GM21825 (cell line): ENCODE results near the gene MED29.

Experiments used
- ATAC-seq: cut with Tn5 transposase; IDR thresholded peaks from one replicate; pipeline ENCODE4 v1.9.1; 2021; ENCODE audit warnings: mild to moderate bottlenecking, moderate library complexity; ENCODE audit not compliant: unreplicated experiment

The MED29 gene, protein sequence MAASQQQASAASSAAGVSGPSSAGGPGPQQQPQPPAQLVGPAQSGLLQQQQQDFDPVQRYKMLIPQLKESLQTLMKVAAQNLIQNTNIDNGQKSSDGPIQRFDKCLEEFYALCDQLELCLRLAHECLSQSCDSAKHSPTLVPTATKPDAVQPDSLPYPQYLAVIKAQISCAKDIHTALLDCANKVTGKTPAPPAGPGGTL

GRCh38 chr19:39390751-39391437 lies at the start of gene MED29, which contains the start of gene PAF1:
TSS of gene MED29 (plus strand) at chr19:39391378. CDS start at chr19:39391423, 45 bp downstream.
TSS of gene PAF1 (minus strand) at chr19:39391106. CDS start at chr19:39390864, 242 bp downstream.
- ATAC-seq: peak; percentile 82

GRCh38 chr19:39341719-39342604 lies 49.2 kb upstream of the MED29 start, which contains the start of gene SAMD4B:
TSS of gene SAMD4B (plus strand) at chr19:39342421. CDS start at chr19:39356894, 14,473 bp downstream.
- peak; percentile 83 for ATAC-seq

DNA sequence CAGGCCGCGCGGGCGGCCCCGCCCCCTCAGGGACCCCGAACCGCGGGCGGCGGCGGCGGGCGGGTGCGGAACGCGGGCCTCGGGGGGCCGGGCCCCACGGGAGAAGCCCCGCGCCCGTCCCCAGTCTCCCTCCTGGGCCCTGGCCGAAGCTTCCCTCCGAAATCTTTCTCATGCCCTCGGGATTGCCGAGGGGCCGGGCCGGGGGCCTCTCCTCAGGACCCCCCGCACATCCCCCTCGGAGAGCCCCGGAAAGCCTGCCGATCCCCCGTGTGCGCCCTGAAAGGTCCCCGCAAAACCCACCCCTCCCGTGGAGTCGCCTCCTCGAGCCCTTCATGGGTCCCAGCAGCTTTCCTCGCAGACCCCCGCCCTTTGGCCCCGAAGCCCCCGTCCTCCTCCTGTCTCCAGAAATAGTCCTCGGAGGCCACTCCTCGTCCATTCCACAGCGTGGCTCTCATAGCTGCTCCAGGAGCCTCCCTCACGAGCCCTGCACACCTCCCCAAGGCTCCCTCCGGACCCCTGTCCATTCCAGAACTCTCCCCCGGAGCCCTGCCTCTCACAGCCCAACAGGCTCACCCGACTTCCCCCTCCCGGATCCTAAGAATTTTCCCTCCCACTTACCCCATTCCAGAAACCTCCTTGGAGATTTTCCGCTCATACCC lies 48.4 kb upstream of the MED29 start:
- ATAC-seq: no peak

- no peak for ATAC-seq
These were observed 45.2 kb upstream of the MED29 start for GRCh38 chr19:39345956-39346355.

GRCh38 chr19:39347332-39348164 lies 43.6 kb upstream of the MED29 start:
- ATAC-seq: no peak

DNA sequence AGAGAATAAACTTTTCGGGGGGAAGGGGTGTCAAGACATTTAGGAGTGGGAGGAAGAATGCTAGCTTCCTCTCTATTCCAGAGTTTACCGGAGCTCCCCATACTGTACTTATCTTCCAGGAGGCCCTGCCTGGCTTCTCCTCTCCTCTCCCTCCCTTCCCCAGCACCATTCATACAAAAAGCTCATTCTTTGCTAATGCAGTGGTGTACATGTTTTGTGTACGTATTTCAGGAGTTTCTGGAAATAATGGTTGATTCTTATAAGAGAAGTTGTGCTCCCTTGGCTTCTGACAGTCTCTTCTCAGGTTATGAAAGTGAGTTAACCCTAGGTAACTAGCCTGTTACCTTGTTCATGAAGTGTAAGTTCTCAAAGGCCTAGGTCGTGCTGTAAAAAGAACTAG lies 41.9 kb upstream of the MED29 start:
- ATAC-seq: no peak

DNA sequence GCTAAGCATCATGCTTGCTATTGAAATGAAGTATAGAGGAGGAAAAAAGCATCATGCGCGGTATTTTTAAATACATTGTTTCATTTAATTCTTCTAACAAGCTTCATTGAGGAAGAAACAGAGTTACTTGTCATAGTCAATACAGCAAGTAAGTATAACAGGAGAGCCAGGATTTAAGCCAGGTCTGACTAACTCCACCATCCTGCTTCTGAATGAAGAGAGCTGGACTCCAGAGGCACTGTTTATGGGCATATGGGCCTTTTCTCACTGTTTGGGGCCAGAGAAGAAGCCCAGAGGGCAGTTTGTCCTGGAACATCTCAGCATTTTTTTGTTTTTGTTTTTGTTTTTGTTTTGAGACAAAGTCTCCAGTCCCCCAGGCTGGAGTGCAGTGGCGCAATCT lies 41.0 kb upstream of the MED29 start:
- ATAC-seq: no peak

DNA sequence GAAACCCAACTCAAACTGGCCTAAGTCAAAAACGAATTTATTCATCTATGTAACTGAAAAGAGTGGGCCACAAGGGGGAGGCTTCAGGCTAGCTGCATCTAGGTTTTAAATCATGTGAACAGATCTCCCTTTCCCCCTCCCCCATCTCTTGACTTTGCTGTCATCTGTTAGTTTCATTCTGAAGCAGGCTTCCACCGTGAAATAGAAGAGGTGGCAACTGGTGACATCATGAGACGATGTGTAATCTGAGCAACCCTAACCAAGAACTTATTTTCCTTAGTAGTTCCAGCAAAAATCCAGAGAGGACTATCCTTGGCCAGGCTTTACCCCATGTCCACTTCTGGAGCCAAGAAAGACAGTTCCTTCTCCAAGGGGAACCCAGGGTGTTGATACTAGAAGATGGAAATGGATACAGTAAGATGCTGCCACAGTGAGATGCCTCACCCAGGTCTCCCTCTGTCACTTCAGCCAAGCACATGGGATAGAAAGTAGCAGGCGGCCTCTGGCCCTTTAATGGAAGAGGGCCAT lies 39.6 kb upstream of the MED29 start:
- peak; percentile 75 for ATAC-seq

DNA sequence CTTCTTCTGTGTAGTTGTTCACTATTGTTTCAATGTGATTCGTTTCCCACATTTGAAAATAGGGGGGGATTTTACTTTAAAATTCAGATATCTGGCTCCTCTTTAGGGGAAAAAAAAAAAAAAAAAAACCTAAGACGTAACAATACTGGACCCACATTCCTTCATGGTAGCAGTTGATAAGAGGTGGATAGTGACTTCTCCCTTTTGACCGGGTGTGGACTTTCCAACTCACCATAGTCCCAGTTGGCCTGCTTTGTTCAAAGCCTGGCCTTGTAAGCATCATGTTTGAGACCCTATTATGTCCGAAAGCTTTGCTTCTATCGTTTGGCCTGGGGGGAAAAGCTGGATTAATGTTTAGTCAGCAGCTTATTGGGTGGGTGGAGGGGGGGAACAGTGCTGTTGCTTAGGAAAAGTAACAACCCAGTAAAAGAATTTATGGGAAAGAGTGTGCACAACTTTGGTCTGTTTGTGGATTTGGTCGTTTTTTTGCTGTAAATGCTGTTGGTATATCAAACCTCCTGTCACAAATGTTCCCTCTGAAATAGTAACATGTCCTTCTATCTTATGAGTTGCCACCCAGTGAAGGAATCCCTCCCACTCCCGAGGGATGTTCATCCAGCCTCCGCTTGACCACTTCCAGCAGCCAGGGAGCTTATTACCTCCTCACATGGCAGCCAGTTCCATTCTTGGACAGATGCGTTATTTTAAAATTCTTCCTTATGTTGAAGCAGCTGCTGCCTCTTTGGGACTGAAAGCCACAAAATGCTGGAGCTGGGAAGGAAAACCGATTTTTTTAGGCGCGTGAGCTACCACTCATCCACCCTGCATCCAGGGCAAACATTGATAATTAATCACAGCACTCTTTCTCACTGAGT lies 38.6 kb upstream of the MED29 start:
- ATAC-seq: no peak

GRCh38 chr19:39355253-39355652 lies 35.9 kb upstream of the MED29 start:
- no peak for ATAC-seq

DNA sequence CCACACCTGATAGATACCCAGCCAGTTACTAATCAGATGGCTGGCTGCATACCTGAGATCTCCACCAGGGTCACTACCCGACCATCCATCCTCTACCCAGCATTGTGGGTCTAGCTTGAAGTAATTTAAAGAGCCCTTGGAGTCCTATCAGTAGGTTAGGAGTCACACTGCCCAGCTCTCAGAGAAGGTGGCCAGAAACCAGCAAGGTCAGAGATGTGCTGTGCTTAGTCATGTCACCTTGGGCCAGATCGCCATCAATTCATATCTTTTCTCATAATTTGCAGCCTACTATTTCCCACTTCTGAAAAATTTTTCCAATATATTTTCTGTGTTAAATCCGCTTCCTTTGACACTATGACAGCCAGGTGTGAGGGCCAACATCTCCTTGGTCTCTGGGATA lies 35.1 kb upstream of the MED29 start:
- no peak for ATAC-seq

DNA sequence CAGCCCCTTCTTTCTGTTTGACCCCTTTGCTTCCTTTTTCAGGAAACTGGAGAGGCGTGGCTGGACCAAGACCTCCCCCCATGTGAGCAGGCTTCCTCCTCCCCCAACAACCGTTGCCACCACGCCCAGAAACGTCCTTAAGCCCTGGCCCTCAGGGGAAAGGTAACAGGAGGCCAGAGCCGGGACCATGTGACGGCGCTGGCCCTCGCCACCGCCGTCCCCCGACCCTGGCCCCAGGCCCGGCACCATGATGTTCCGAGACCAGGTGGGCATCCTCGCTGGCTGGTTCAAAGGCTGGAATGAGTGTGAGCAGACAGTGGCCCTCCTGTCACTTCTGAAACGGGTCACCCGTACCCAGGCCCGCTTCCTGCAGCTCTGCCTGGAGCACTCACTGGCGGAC lies 34.5 kb upstream of the MED29 start:
- no peak for ATAC-seq

- no peak for ATAC-seq
These were observed 32.2 kb upstream of the MED29 start for GRCh38 chr19:39359026-39359425.

GRCh38 chr19:39360599-39360998 lies 30.6 kb upstream of the MED29 start:
- no peak for ATAC-seq

DNA sequence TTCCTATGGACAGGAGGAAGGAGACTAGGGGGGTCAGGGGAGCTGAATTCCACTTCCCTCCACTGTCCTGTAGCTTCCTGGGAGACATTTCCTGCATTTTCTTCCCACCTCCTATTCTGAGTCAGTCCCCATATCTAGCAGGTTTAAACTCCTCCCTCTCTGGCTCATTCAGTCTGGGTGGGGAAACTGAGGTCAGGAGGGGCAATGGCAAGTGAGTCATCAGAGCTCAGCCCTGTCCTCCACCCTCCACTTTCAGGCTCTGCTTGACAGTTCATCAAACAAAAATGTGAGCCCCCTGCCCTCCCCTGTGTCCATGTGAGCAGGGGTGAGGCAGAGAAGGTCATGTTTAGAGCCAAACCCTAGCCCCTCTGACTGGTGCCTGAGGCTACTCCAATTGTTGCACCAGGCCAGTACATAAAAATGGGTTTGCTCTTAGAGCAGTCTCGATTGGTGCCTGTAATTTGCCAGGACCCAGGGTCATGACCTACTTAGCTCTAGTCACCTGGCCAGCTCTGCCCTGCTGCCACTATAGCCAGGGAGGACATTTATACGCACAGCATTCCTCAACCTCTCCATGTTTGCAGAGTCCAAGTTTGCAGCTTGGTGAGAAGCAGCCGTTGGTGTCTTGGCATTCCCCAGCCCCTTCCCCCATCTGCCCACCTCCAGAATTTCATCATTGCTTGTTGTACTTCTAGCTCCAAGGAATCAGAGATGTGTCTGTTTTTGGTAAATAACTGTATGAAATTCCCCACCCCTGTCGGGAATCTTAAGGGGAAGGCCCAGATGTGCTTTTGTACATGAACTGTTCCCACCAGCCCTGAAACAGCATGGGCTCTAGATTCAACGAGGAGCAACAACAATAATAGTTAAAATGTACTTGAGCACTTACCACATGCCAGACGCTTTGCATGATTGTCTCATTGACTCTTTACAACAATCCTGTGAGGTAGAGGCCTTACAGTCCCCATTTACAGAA lies 28.2 kb upstream of the MED29 start:
- no peak for ATAC-seq

- no peak for ATAC-seq
These were observed 27.2 kb upstream of the MED29 start for GRCh38 chr19:39363901-39364457.

GRCh38 chr19:39365531-39365930 lies 25.6 kb upstream of the MED29 start:
- no peak for ATAC-seq
